Endodermal cell (in vitro differentiated cells): Measurements from ENCODE around the gene IL25. TPM values are rescaled to one million over a fixed set of nuclear protein-coding genes. Genes with fewer than 3 reads are reported as not detected.
"Not testable (repeated sequence)": the region's sequence is repeated elsewhere in the genome, so short reads cannot be mapped to it uniquely, and the experiment has no call there.

Experiments
- DNase-seq: peaks from one replicate; pipeline ENCODE4 v3.0.0-alpha.2; 2017
- H3K27ac ChIP-seq: 2 replicates; pipeline ENCODE4 v1.5.1; 2013; ENCODE audit warnings: mild to moderate bottlenecking, low read depth, low read length, moderate library complexity
- H3K27me3 ChIP-seq: 2 replicates; pipeline ENCODE4 v1.6.1; 2013; ENCODE audit warnings: mild to moderate bottlenecking, low read length, moderate library complexity; ENCODE audit not compliant: insufficient read depth, control insufficient read depth, poor library complexity, severe bottlenecking
- H3K36me3 ChIP-seq: 2 replicates; pipeline ENCODE4 v1.7.0; 2013; ENCODE audit warnings: mild to moderate bottlenecking, low read length, moderate library complexity; ENCODE audit not compliant: control insufficient read depth, insufficient read depth
- H3K4me1 ChIP-seq: one replicate; pipeline ENCODE4 v1.7.0; 2013; ENCODE audit warnings: low read length; ENCODE audit not compliant: control insufficient read depth, insufficient read depth
- H3K4me3 ChIP-seq: 2 replicates; pipeline ENCODE4 v1.5.1; 2013; ENCODE audit warnings: mild to moderate bottlenecking, low read length, moderate library complexity
- H3K9ac ChIP-seq: 2 replicates; pipeline ENCODE4 v1.6.1; 2013; ENCODE audit warnings: mild to moderate bottlenecking, low read length, moderate library complexity; ENCODE audit not compliant: poor library complexity, severe bottlenecking; ENCODE audit errors: extremely low read depth
- H3K9me3 ChIP-seq: 2 replicates; pipeline ENCODE4 v1.6.1; 2013; ENCODE audit warnings: mild to moderate bottlenecking, low read length, moderate library complexity; ENCODE audit not compliant: control insufficient read depth
- H3K27ac Mint-ChIP-seq: 2 replicates; pipeline ENCODE4 v1.8.0; 2020; ENCODE audit warnings: mixed read lengths
- H3K27me3 Mint-ChIP-seq: 2 replicates; pipeline ENCODE4 v1.8.0; 2021; ENCODE audit warnings: mild to moderate bottlenecking, mixed read lengths; ENCODE audit not compliant: insufficient read depth
- H3K36me3 Mint-ChIP-seq: 2 replicates; pipeline ENCODE4 v1.8.0; 2020; ENCODE audit warnings: low read depth, mixed read lengths
- H3K4me1 Mint-ChIP-seq: 2 replicates; pipeline ENCODE4 v1.8.0; 2020; ENCODE audit warnings: mixed read lengths
- H3K4me3 Mint-ChIP-seq: 2 replicates; pipeline ENCODE4 v1.8.0; 2020; ENCODE audit warnings: mild to moderate bottlenecking, moderate library complexity, mixed read lengths
- H3K9me3 Mint-ChIP-seq: 2 replicates; pipeline ENCODE4 v1.8.0; 2020; ENCODE audit warnings: mild to moderate bottlenecking, mixed read lengths
- CTCF ChIP-seq: fragments of 200-600 bp; sonication (generic); conservative IDR thresholded peaks from 2 replicates; pipeline ENCODE4 v1.5.0; 2021; ENCODE audit warnings: antibody characterized with exemption, mild to moderate bottlenecking
- WGBS, 2 experiments: methylation state at CpG; one replicate each; pipeline versions ENCODE4 v1.1.5 to v1.1.7; 2013; ENCODE audit warnings: missing lambda C conversion rate in 2 of 2, mixed read lengths in 1 of 2; ENCODE audit not compliant: insufficient coverage in 1 of 2, insufficient read length in 1 of 2; 5-methylcytosine and 5-hydroxymethylcytosine counted together
- total RNA-seq, 2 donors: library from RNA; stranded (reverse); fragmentation: NEBNext Ultra II Directional in 1 of 2; extraction: Animal tissue kit (Norgen Biotek cat#: 25700) in 1 of 2; gene quantifications; 2 replicates in 1 of 2; 3 replicates in 1 of 2; pipeline ENCODE4 v1.2.1, GENCODE V29; 2021

IL25 gene
- total RNA-seq, 2 donors from 2014 or later: not detected

- Mint-ChIP-seq H3K36me3 (no peaks in the 10 kb centered on the region), H3K9me3 (no peaks in the 10 kb centered on the region), H3K27ac (no peak overlapping the region), H3K27me3 (peaks cover 28% of the 10 kb centered on the region), H3K4me1 (no peaks in the 10 kb centered on the region), H3K4me3 (no peak overlapping the region)
- Histone ChIP-seq H3K9ac (no peak overlapping the region), H3K4me3 (no peak overlapping the region), H3K27me3 (no peaks in the 10 kb centered on the region), H3K36me3 (no peaks in the 10 kb centered on the region), H3K27ac (no peak overlapping the region), H3K4me1 (no peaks in the 10 kb centered on the region), H3K9me3 (no peaks in the 10 kb centered on the region)
- TF ChIP-seq CTCF: no peak
- 94% methylated on average over 33 to 39 of the region's 39 CpGs for WGBS, 2 experiments
- DNase-seq: no peak
These were observed 42.6 kb downstream of the IL25 start for GRCh38 chr14:23414906-23415820.

GRCh38 chr14:23415821-23416778, 43.5 kb downstream of the IL25 start:
- H3K27me3 Mint-ChIP-seq: peaks cover 36% of the 10 kb centered on the region
- no peak overlapping the region for H3K4me3 Mint-ChIP-seq
- no peaks in the 10 kb centered on the region for H3K4me1 Mint-ChIP-seq
- no peaks in the 10 kb centered on the region for H3K9me3 Mint-ChIP-seq
- Histone ChIP-seq H3K9ac (no peak overlapping the region), H3K4me1 (no peaks in the 10 kb centered on the region), H3K27ac (no peak overlapping the region), H3K36me3 (no peaks in the 10 kb centered on the region), H3K9me3 (no peaks in the 10 kb centered on the region), H3K27me3 (no peaks in the 10 kb centered on the region), H3K4me3 (no peak overlapping the region)
- H3K36me3 Mint-ChIP-seq: no peaks in the 10 kb centered on the region
- WGBS, 2 experiments: 87 to 94% methylated on average over 3 to 20 of the region's 21 CpGs
- no peak for TF ChIP-seq CTCF
- DNase-seq: no peak
- no peak overlapping the region for H3K27ac Mint-ChIP-seq

- H3K36me3 ChIP-seq: no peaks in the 10 kb centered on the region
- H3K9me3 ChIP-seq: no peaks in the 10 kb centered on the region
- H3K4me3 ChIP-seq: no peak overlapping the region
- H3K9ac ChIP-seq: no peak overlapping the region
- H3K27ac Mint-ChIP-seq: no peak overlapping the region
- no peaks in the 10 kb centered on the region for H3K9me3 Mint-ChIP-seq
- no peaks in the 10 kb centered on the region for H3K4me1 Mint-ChIP-seq
- TF ChIP-seq CTCF: no peak
- H3K27me3 ChIP-seq: peaks cover 3% of the 10 kb centered on the region
- WGBS, 2 experiments: 90 to 91% methylated on average over 10 to 11 of the region's 11 CpGs
- no peak overlapping the region for H3K27ac ChIP-seq
- no peaks in the 10 kb centered on the region for H3K4me1 ChIP-seq
- H3K36me3 Mint-ChIP-seq: no peaks in the 10 kb centered on the region
- H3K27me3 Mint-ChIP-seq: peaks cover 38% of the 10 kb centered on the region
- no peak overlapping the region for H3K4me3 Mint-ChIP-seq
- DNase-seq: no peak
These were observed 44.2 kb downstream of the IL25 start for GRCh38 chr14:23416801-23417200.

GRCh38 chr14:23417269-23417668, 44.7 kb downstream of the IL25 start:
- H3K27ac ChIP-seq, H3K4me3 ChIP-seq, H3K27me3 ChIP-seq, H3K36me3 Mint-ChIP-seq, H3K9me3 Mint-ChIP-seq, H3K36me3 ChIP-seq, H3K4me1 Mint-ChIP-seq, H3K4me1 ChIP-seq, H3K9me3 ChIP-seq, H3K9ac ChIP-seq, H3K4me3 Mint-ChIP-seq, DNase-seq, H3K27ac Mint-ChIP-seq: not testable (repeated sequence)
- 93% methylated on average over 10 to 12 of the region's 12 CpGs for WGBS, 2 experiments
- peaks cover 40% of the 10 kb centered on the region for H3K27me3 Mint-ChIP-seq
